Mucosa of stomach (tissue), 1 donor: ENCODE measurements around the gene NKX1-2.

Experiments
- H3K27me3 ChIP-seq: one replicate; pipeline ENCODE4 v1.7.0; 2013; ENCODE audit warnings: mild to moderate bottlenecking, low read length; ENCODE audit not compliant: control insufficient read depth, insufficient read depth
- H3K36me3 ChIP-seq: one replicate; pipeline ENCODE4 v1.7.0; 2013; ENCODE audit warnings: low read length; ENCODE audit not compliant: control insufficient read depth, insufficient read depth
- H3K4me1 ChIP-seq: one replicate; pipeline ENCODE4 v1.7.0; 2013; ENCODE audit warnings: mild to moderate bottlenecking, low read length; ENCODE audit not compliant: control insufficient read depth, insufficient read depth
- H3K4me3 ChIP-seq: one replicate; pipeline ENCODE4 v1.7.0; 2013; ENCODE audit warnings: low read length
- H3K9ac ChIP-seq: one replicate; pipeline ENCODE4 v1.7.0; 2013; ENCODE audit warnings: mild to moderate bottlenecking, low read length, moderate library complexity
- H3K9me3 ChIP-seq: one replicate; pipeline ENCODE4 v1.7.0; 2013; ENCODE audit warnings: mild to moderate bottlenecking, low read length, moderate library complexity; ENCODE audit not compliant: control insufficient read depth
- donor health status: Pancreatic carcinoma.

The NKX1-2 gene

GRCh38 chr10:124472071-124472470, 22.2 kb upstream of the NKX1-2 start:
- Histone ChIP-seq H3K4me1 (peaks cover 7% of the 10 kb centered on the region), H3K4me3 (no peak overlapping the region), H3K36me3 (no peaks in the 10 kb centered on the region)

GRCh38 chr10:124470544-124471434, 21.0 kb upstream of the NKX1-2 start:
- Histone ChIP-seq H3K4me3 (no peak overlapping the region), H3K27me3 (no peaks in the 10 kb centered on the region), H3K36me3 (no peaks in the 10 kb centered on the region), H3K4me1 (peaks cover 8% of the 10 kb centered on the region), H3K9ac (no peak overlapping the region), H3K9me3 (no peaks in the 10 kb centered on the region)

More at GRCh38 chr10:124472071-124472470, 22.2 kb upstream of the NKX1-2 start:
- H3K27me3 ChIP-seq, result no peaks in the 10 kb centered on the region
- no peaks in the 10 kb centered on the region for H3K9me3 ChIP-seq
- H3K9ac ChIP-seq, result no peak overlapping the region

- H3K4me3 ChIP-seq, result no peak overlapping the region
- no peak overlapping the region for H3K9ac ChIP-seq
- no peaks in the 10 kb centered on the region for H3K9me3 ChIP-seq
- H3K27me3 ChIP-seq, result no peaks in the 10 kb centered on the region
- H3K4me1 ChIP-seq, result peaks cover 16% of the 10 kb centered on the region
- H3K36me3 ChIP-seq, result no peaks in the 10 kb centered on the region
Observed at GRCh38 chr10:124469956-124470484, 20.2 kb upstream of the NKX1-2 start.

GRCh38 chr10:124468624-124469023, 18.8 kb upstream of the NKX1-2 start:
- Histone ChIP-seq H3K4me1 (peaks cover 20% of the 10 kb centered on the region), H3K9ac (no peak overlapping the region), H3K36me3 (no peaks in the 10 kb centered on the region), H3K4me3 (no peak overlapping the region), H3K27me3 (no peaks in the 10 kb centered on the region), H3K9me3 (no peaks in the 10 kb centered on the region)

GRCh38 chr10:124467165-124467564, 17.3 kb upstream of the NKX1-2 start:
- H3K36me3 ChIP-seq, result no peaks in the 10 kb centered on the region
- no peak overlapping the region for H3K9ac ChIP-seq
- no peaks in the 10 kb centered on the region for H3K27me3 ChIP-seq
- H3K9me3 ChIP-seq, result no peaks in the 10 kb centered on the region
- H3K4me3 ChIP-seq, result no peak overlapping the region
- peaks cover 24% of the 10 kb centered on the region for H3K4me1 ChIP-seq

GRCh38 chr10:124465777-124466488, 16.1 kb upstream of the NKX1-2 start:
- peak overlapping the region; percentile 18 for H3K9ac ChIP-seq
- no peaks in the 10 kb centered on the region for H3K36me3 ChIP-seq
- no peak overlapping the region for H3K4me3 ChIP-seq
- no peaks in the 10 kb centered on the region for H3K9me3 ChIP-seq
- H3K4me1 ChIP-seq, result peaks cover 22% of the 10 kb centered on the region
- H3K27me3 ChIP-seq, result no peaks in the 10 kb centered on the region

GRCh38 chr10:124465003-124465776, 15.4 kb upstream of the NKX1-2 start:
- no peaks in the 10 kb centered on the region for H3K27me3 ChIP-seq
- H3K4me1 ChIP-seq, result peaks cover 17% of the 10 kb centered on the region
- H3K9ac ChIP-seq, result peak overlapping the region; percentile 18
- no peaks in the 10 kb centered on the region for H3K36me3 ChIP-seq
- no peaks in the 10 kb centered on the region for H3K9me3 ChIP-seq
- no peak overlapping the region for H3K4me3 ChIP-seq

GRCh38 chr10:124464028-124464965, 14.5 kb upstream of the NKX1-2 start:
- no peaks in the 10 kb centered on the region for H3K36me3 ChIP-seq
- no peaks in the 10 kb centered on the region for H3K9me3 ChIP-seq
- H3K4me1 ChIP-seq, result peaks cover 17% of the 10 kb centered on the region
- no peak overlapping the region for H3K9ac ChIP-seq
- no peak overlapping the region for H3K4me3 ChIP-seq
- H3K27me3 ChIP-seq, result no peaks in the 10 kb centered on the region

GRCh38 chr10:124462348-124462695, 12.5 kb upstream of the NKX1-2 start:
- Histone ChIP-seq H3K9ac (peak overlapping the region; percentile 70), H3K4me3 (peak overlapping the region; percentile 51), H3K4me1 (peaks cover 17% of the 10 kb centered on the region), H3K36me3 (no peaks in the 10 kb centered on the region), H3K27me3 (peaks cover 3% of the 10 kb centered on the region), H3K9me3 (no peaks in the 10 kb centered on the region)

GRCh38 chr10:124461642-124462347, 12.0 kb upstream of the NKX1-2 start, which contains the start of gene LHPP:
TSS of gene LHPP (plus strand) at chr10:124461823. CDS start at chr10:124461863, 40 bp downstream.
- Histone ChIP-seq H3K4me1 (peaks cover 17% of the 10 kb centered on the region), H3K4me3 (peak within 1 kb of the TSS; percentile 51), H3K36me3 (no peaks in the 10 kb centered on the region), H3K9ac (peak within 1 kb of the TSS; percentile 70), H3K9me3 (no peaks in the 10 kb centered on the region), H3K27me3 (peaks cover 3% of the 10 kb centered on the region)
